Femur (tissue), 1 donor: ENCODE measurements around the gene IGLL1.
"Not testable (repeated sequence)": the region's sequence is repeated elsewhere in the genome, so short reads cannot be mapped to it uniquely, and the experiment has no call there.

Source experiments
- DNase-seq: peaks from one replicate; pipeline ENCODE4 v3.0.0-alpha.2; 2017

Gene IGLL1

DNA sequence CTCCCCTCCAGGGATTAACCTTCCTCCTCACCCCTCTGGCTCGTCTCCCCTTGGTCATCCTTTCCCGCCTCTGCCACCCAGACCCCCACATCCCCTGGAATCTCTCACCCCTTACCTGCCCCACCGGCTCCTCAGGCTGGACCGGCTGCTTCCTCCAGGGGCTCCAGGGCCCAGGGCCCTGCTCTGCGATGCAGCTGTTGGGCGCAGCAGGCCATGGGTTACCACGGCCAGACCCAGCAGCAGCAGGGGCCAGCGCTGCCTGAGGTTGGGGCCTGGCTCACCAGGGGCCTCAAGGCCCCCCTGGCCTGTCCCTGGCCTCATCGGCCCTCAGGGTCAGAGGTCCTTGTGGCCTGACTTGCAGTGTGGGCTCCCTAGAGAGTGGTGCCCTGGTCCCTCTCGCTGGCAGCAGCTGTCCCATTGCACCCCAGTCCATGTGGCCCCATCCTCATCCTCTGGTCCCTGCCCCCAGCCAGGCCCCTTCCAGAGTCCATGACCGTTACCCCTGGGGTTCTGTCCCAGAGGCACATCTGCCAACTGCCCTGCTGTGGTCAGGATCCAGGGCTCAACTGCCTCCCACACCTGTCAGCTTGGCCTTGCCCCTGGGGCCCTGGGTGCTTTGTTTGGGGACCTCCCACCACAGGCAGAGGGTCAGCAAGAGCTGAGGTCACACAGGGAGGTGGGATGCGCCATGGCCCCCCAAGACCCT lies at the start of gene IGLL1:
Gene IGLL1, minus strand, starts transcription at position 421 of the 706 bp plus-strand sequence. Its CDS starts 100 bp downstream, at position 321.
- no peak for DNase-seq

- DNase-seq, result not testable (repeated sequence)
Observed at GRCh38 chr22:23628056-23628743, 48.1 kb upstream of the IGLL1 start.

- DNase-seq, result peak; percentile 37
Observed at GRCh38 chr22:23627401-23628055, 47.4 kb upstream of the IGLL1 start.

DNA sequence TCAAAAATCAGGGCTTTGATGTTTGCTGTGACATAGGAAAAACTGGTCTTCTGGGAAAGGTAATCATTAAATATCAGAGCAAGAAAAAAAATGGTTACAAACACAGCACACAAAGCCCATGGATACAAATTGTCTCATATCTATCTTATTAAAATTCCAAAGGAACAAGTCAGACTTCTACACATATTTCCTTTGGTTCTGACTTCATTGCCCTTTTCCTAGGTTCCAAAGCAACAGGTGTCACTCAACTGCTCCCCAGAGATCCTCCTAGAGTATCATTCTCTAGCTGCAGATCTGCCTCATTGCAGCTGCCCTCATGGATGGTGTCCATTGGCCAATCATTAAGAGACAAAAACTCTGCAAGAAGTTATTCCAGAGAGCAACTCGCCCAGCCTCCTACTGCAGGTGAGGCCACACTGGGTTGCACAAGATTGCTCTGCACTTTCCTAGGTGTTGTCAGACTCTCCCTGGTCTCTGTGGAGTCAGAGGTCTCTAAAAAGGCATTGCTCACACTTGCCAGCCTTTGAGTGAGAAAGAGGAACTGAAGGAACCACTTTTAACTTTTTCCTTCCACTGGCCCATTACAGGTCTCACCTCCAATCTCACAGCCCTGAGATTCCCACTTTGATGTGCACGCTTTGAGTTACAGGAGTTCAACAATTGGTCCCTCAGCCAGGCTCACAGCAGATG lies 46.3 kb upstream of the IGLL1 start:
- DNase-seq, result no peak

DNA sequence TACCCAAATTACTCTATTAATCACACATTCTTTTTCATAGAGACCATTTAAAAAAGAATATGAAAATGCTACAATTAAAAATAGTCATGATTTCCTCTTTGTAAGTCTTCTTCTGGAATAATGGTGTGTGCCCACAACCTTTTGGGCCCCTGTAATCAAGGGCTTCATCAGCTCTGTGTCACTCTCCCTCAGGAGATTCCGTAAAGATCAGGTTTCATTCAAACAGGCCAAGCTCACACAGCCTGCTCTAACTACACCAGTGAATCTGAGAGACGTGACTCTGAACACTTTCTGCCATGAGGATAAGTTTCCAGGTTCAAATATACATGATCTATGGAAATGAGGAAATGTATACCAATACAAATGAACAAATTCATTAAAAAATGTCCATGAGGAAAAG lies 42.5 kb upstream of the IGLL1 start:
- no peak for DNase-seq

GRCh38 chr22:23621916-23622315 lies 41.8 kb upstream of the IGLL1 start:
- not testable (repeated sequence) for DNase-seq

- no peak for DNase-seq
Observed at GRCh38 chr22:23621082-23621780, 41.1 kb upstream of the IGLL1 start.

GRCh38 chr22:23613193-23613972 lies 33.3 kb upstream of the IGLL1 start:
- DNase-seq, result no peak

GRCh38 chr22:23609983-23610781 lies 30.1 kb upstream of the IGLL1 start:
- DNase-seq, result no peak

DNA sequence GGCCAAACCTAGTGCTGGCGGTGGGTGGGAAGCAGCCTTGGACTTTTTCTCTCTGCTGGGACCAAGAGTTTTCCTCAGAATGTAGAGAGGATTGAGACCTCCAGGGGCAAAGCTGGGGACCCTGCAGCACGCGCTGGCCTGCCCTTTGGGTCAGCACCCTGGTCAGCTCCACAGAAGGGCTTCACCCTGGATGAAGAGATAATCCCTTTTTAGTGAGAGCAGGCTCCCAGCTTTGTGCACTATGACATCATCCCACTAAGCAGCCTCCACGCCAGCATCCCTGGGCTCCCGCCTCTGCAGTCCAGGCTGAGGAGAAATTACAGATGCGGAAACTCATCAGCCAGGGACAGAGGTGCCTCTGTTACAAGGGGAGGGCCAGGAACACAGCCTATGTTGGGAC lies 28.5 kb upstream of the IGLL1 start:
- no peak for DNase-seq

DNA sequence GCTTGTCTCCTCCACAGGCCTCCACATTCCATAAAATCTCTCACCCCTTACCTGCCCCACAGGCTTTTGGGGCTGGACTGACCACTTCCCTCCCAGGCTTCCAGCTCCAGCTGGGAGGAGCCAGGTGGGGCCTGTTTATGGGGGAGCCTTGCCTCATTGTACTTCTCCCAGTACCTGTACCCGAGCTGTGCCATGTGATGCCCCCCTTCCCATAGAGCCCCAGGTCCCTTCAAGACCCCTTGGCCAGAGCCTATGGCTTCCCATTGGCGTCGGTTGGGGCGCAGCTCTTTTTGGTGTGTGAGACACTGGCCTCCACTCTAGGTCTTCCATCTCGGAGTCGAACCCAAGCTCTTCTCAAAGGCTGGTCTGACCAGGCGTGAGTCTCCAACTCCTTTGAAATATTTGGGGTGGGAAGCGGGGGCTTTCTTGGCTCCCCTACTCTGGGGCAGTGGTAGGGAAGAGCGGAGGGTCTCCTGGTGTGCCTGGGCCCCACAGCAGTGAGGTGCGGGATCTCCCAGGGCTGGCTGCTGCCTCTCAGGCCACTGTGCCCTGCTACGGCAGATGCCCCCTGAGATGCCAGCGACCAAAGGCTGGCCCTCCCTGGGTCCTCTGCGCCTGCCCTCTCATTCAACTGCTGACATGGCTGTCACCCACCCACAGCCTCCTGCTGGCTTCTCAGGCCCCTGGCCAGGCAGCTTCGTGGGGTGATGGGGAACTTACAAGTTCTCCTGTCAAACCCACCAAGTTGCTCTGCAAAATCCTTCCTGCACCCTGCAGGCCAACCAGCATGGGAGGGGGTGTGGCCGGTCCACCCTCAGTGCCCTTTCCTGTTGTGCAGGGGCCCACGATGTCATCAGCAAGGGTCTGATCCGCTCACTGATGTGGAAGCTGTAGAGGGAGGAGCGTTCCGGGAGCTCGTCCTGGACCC lies 26.4 kb upstream of the IGLL1 start:
- DNase-seq, result no peak

- DNase-seq, result no peak
Observed at GRCh38 chr22:23604939-23605712, 25.0 kb upstream of the IGLL1 start.

GRCh38 chr22:23603266-23603665 lies 23.2 kb upstream of the IGLL1 start:
- DNase-seq, result no peak

- no peak for DNase-seq
Observed at GRCh38 chr22:23598805-23599518, 18.9 kb upstream of the IGLL1 start.

DNA sequence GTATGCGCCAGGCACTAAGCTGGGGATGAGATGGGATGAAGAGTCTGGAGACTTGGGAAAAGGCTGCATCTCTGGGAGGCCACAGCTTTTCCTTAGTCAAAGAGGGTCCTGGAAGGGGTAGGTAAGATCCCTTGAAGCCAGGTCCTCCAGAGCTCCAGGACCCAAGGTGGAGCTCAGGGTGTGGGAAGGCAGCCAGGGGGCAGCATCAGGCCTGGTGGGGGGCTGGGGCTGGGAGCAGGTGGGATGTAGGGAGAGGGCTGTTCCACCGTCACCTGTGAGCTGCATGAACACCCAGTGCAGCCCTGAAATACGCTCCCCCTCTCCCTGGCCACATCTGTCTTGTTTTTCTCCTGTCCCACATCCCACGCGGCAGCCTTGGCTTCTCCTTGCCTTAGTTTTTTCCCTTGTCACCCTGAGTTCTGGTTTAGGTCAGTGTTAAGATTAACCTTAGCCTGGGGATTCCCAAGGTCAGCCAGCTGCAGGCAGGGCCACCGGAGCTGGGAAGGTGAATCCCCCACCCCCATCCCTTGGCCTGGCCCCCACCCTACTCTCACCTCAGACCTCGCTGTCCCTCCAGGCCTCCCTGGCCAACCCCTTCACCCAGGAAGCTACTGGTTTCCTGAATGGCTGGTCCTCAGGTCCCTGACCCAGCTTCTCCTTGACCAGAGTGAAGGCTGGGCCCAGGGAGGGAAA lies 17.6 kb upstream of the IGLL1 start:
- DNase-seq, result not testable (repeated sequence)

DNA sequence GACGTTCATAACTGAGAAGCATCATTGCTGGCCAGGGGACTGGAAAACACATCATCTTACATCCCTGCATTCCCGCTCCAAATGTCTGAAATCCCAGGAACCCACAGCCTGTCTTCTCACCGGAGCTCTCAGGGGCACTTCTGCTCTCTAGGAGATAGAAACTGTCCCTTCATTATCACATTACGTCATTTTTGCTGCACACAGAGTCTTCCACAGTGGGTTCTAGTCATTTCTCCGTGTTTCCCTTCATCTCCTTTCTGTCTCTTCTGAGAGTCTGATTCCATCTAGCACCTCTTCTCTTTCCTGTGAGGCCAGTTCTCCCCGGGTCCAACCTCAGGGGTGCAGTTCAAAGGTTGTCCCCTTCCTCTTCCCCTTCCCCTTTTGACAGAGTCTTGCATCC lies 15.8 kb upstream of the IGLL1 start:
- not testable (repeated sequence) for DNase-seq

GRCh38 chr22:23591846-23592245 lies 11.8 kb upstream of the IGLL1 start:
- no peak for DNase-seq
